HEK293T (cell line): ENCODE results near the gene ANTXRL.
"Not testable (repeated sequence)": the region's sequence is repeated elsewhere in the genome, so short reads cannot be mapped to it uniquely, and the experiment has no call there.

Experiments used
- CTCF ChIA-PET: fragments of 350-600 bp; formaldehyde crosslinking; extraction: SDS; loops from one replicate; lab custom pipeline; 2021; ENCODE audit warnings: antibody characterized with exemption, inconsistent platforms; lab: Yijun Ruan, JAX
- POLR2A ChIA-PET: fragments of 350-600 bp; formaldehyde crosslinking; extraction: SDS; loops from one replicate; lab custom pipeline; 2020; ENCODE audit warnings: antibody characterized with exemption, inconsistent platforms; lab: Yijun Ruan, JAX
- DNase-seq: peaks from one replicate; pipeline ENCODE4 v3.0.0; 2012; ENCODE audit warnings: mixed read lengths; ENCODE audit errors: extremely low spot score

ANTXRL gene

DNA sequence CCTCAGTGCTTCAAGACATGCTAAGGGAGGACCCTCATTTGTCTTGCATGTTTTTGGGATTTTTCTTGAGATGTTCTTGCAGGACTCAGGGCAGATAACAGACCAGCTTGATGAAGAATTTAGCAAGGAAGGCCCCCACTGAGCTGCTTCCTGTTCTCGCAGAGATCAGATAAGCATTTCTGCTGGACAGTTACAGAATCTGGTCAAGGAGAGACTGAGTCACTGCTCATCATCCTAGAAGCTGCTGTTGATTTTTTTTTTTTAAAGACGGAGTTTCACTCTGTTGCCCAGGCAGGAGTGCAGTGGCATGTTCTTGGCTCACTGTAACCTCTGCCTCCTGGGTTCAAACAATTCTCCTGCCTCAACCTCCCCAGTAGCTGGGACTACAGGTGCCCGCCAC, 87.6 kb downstream of the ANTXRL start:
- CTCF ChIA-PET, DNase-seq, POLR2A ChIA-PET: not testable (repeated sequence)

DNA sequence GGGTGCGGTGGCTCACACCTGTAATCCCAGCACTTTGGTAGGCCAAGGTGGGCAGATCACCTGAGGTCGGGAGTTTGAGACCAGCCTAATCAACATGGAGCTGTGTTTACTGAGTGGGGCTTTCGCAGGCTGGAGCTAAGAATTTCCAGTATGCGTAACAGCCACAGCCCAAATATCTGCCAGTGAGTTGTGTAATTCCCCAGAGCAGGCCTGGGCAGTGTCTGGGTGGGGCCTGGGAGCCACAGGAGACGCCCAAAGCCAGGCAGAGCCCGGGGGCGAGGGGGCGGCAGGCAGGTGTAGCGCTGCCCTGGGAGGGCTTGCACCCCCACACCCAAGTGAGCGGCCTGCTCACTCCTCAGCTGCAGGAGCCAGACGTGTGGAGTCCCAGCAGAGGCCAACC, 88.6 kb downstream of the ANTXRL start, which contains the start of gene ANXA8L1:
TSS of gene ANXA8L1 (plus strand) at position 371 of the 400 bp plus-strand sequence. CDS start 76 bp downstream, outside the sequence.
- DNase-seq, CTCF ChIA-PET, POLR2A ChIA-PET: not testable (repeated sequence)

DNA sequence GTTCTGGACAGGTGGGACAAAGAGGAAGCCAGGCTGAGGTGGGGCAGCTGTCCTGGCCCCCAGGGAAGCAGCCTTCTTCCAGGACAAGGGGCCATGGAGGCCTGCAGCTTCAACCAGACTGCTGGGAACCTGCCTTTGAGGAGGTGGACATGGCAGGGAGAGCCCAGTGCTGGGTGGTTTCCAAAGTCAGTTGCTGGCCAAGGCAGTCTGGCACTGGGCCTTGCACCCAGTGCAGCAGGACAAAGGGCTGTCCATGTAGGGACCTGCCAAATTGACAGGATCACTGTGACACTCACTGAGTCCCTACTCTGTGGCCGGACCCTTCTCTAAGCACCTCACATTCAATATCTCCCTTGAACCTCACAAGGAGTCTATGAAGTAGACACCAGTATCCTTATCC, 90.2 kb downstream of the ANTXRL start:
- CTCF ChIA-PET, POLR2A ChIA-PET, DNase-seq: not testable (repeated sequence)

DNA sequence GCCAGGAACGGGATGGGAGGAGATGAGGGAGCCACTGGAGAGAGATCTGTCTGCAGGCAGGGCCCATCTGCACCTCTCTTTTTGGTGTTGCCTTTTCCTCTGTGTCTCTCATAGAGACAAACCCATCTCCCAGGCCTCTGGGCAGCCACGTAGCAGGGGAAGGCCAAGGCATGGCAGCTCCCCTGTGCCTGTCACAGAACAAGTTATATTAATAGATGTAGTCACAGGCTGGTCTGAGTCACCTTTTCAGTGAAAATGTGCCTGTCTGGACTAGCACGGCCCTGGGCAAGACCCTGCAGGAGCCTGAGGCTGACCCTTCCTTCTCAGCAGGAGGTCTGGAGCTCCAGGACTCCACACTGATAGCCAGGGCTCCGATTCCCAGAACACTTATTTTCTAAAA, 90.9 kb downstream of the ANTXRL start:
- CTCF ChIA-PET, POLR2A ChIA-PET, DNase-seq: not testable (repeated sequence)

DNA sequence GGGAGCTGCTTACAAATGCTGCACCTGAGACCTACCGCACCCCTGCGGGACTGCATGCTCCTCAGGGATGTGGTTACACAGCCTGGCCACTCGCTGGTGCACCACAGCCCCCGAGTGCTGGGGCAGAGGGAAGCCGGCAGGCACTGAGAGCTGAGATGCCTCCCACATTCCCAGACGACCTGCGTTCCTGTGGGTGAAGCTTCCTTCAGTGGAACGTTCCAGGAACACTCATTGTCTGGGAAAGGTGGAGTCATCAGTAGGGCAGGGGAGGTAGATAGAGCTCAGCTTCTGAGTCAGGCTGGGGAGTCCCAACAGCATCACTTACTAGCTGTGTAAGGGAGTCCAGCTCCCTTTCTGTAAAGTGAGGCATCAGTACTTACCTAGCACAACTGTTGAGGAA, 91.3 kb downstream of the ANTXRL start:
- CTCF ChIA-PET, DNase-seq, POLR2A ChIA-PET: not testable (repeated sequence)

DNA sequence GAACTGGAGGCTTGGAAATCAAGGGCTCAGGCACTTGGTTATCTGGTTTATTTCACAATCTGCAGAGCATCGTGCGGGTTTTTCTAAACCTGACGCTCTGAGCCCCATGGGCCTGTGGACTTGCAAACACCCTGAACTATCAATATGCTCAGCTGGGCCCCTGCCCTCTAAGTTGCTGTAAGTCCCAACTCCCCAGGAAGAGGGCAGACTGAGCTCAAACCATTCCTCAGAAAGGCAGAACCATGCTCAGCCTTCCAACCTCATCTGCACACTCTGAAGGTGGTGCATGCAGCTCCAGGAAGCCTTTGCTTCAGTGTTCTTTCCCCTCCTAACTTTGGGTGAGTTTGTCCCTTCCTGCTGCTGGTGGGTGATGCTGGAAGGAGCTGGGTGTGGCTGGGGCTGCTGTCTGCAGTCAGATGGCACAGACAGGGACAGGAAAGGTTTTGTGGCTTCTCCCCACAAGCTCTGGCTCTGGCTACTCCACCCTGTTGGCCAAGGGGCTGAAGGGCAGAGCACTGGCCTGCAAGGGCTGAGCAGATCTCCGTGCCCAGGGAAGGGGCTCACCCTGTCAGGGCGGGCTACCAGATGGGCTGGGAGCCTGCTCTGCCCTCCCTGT, 92.5 kb downstream of the ANTXRL start:
- DNase-seq, CTCF ChIA-PET, POLR2A ChIA-PET: not testable (repeated sequence)
